ENCODE results near the gene TAS2R1. TPM values are rescaled to one million over a fixed set of nuclear protein-coding genes. Genes with fewer than 3 reads are reported as not detected.

Gene TAS2R1
- total RNA-seq, 4 donors from 2014 or later, result not detected

GRCh38 chr5:9610969-9611368, 19.2 kb downstream of the TAS2R1 start:
- Histone ChIP-seq H3K27ac (no peak overlapping the region), H3K9me3 (peaks cover 0 to 3% of the 10 kb centered on the region in 2 donors), H3K36me3 (no peaks in the 10 kb centered on the region), H3K4me1 (no peaks in the 10 kb centered on the region), H3K27me3 (no peaks in the 10 kb centered on the region), H3K4me3 (no peak overlapping the region)
- intact Hi-C loops (cut with DNase I; ENCODE audit: low total_unique reads), result no loop called here
- no peak for DNase-seq
- WGBS, 2 donors (ENCODE audit: low coverage in 1 of 2), result 45 to 69% methylated on average over 1 to 2 of the region's 2 CpGs
- in situ Hi-C loops (cut with MboI; ENCODE audit: low pct_ligation_motif_present in 1 of 4, low pct_unique_long_range_greater_than_20kb in 1 of 4, low sequenced_read_pairs in 3 of 4), result no loop called here
- TF ChIP-seq POLR2A (IDR thresholded peaks at IDR 0.05), result no peak
- no peak for TF ChIP-seq CTCF (IDR thresholded peaks at IDR 0.05)

GRCh38 chr5:9610364-9610763, 19.8 kb downstream of the TAS2R1 start:
- no peaks in the 10 kb centered on the region for H3K4me1 ChIP-seq
- DNase-seq, result no peak
- in situ Hi-C loops (cut with MboI; ENCODE audit: low pct_ligation_motif_present in 1 of 4, low pct_unique_long_range_greater_than_20kb in 1 of 4, low sequenced_read_pairs in 3 of 4) (no loop called here), intact Hi-C loops (cut with DNase I; ENCODE audit: low total_unique reads) (no loop called here)
- H3K27me3 ChIP-seq, result no peaks in the 10 kb centered on the region
- H3K9me3 ChIP-seq, result peaks cover 0 to 3% of the 10 kb centered on the region in 2 donors
- TF ChIP-seq POLR2AphosphoS5 (IDR thresholded peaks at IDR 0.05) (no peak), CTCF (IDR thresholded peaks at IDR 0.05) (no peak), EP300 (IDR thresholded peaks at IDR 0.05; ENCODE audit: low read depth) (no peak), POLR2A (IDR thresholded peaks at IDR 0.05) (no peak)
- no peak overlapping the region for H3K4me3 ChIP-seq
- H3K36me3 ChIP-seq, result no peaks in the 10 kb centered on the region
- WGBS, 2 donors (ENCODE audit: low coverage in 1 of 2), result 55% methylated on average over 1 of the region's 1 CpG; no CpG with 5 or more reads in 1 of the 2 donors
- no peak overlapping the region for H3K27ac ChIP-seq

- Histone ChIP-seq H3K4me3 (no peak overlapping the region), H3K27ac (no peak overlapping the region), H3K9me3 (peaks cover 0 to 3% of the 10 kb centered on the region in 2 donors), H3K27me3 (no peaks in the 10 kb centered on the region), H3K4me1 (no peaks in the 10 kb centered on the region), H3K36me3 (no peaks in the 10 kb centered on the region)
- no peak for DNase-seq
- 87 to 92% methylated on average over 2 of the region's 2 CpGs for whole genome bisulfite sequencing, 2 donors (ENCODE audit: low coverage in 1 of 2)
- intact Hi-C loops (cut with DNase I; ENCODE audit: low total_unique reads) (no loop called here), in situ Hi-C loops (cut with MboI; ENCODE audit: low pct_ligation_motif_present in 1 of 4, low pct_unique_long_range_greater_than_20kb in 1 of 4, low sequenced_read_pairs in 3 of 4) (no loop called here)
- TF ChIP-seq POLR2A (IDR thresholded peaks at IDR 0.05) (no peak), CTCF (IDR thresholded peaks at IDR 0.05) (no peak), POLR2AphosphoS5 (IDR thresholded peaks at IDR 0.05) (no peak), EP300 (IDR thresholded peaks at IDR 0.05; ENCODE audit: low read depth) (no peak)
These were observed 22.1 kb downstream of the TAS2R1 start for GRCh38 chr5:9608093-9608492.

DNA sequence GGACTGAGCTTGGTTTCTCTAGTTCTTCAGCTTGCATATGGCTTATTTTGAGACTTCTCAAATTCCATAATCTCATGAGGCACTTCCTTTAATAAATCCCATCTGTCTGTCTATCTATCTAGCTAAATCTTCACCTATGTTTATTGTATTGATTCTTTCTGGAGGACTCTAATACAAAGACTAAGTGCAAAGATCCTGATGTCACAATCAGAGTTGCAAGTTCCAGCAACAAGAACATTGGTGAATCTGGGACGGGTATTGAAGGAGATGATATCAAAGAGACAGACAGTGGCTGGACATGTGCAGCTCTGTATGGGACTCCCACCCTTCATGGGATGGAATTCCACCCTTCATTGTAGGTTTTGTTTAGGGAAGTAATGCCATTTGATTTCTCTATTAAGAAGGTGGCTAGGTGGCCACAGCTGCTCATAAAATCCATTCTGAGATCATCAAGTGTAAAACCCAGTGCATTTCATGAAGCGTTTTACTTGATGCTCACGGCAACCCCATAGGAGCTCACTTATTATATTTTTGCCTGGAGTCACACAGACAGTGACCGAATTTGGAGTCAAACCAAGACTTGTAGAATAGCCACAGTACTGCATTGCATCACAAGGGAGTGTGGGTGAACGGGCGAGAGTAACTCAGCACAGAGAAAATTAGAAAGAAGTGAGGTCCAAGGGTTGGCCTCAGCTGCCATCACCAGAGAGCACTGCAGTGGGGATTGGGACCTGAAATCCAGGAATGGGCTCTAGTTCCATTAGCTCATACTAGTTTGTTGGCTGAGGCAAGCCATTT, 24.9 kb downstream of the TAS2R1 start:
- Histone ChIP-seq H3K4me3 (no peak overlapping the region), H3K36me3 (no peaks in the 10 kb centered on the region), H3K27ac (no peak overlapping the region), H3K27me3 (no peaks in the 10 kb centered on the region), H3K9me3 (no peaks in the 10 kb centered on the region), H3K4me1 (no peaks in the 10 kb centered on the region)
- no peak for DNase-seq
- intact Hi-C loops (cut with DNase I; ENCODE audit: low total_unique reads) (no loop called here), in situ Hi-C loops (cut with MboI; ENCODE audit: low pct_ligation_motif_present in 1 of 4, low pct_unique_long_range_greater_than_20kb in 1 of 4, low sequenced_read_pairs in 3 of 4) (no loop called here)
- no peak for TF ChIP-seq EP300 (IDR thresholded peaks at IDR 0.05; ENCODE audit: low read depth)
- no peak for TF ChIP-seq POLR2A (IDR thresholded peaks at IDR 0.05)
- TF ChIP-seq POLR2AphosphoS5 (IDR thresholded peaks at IDR 0.05), result no peak
- no peak for TF ChIP-seq CTCF (IDR thresholded peaks at IDR 0.05)
- WGBS, 2 donors (ENCODE audit: low coverage in 1 of 2), result 79 to 85% methylated on average over 5 to 6 of the region's 6 CpGs
